ENCODE measurements around the gene PDZRN3. TPM values are rescaled to one million over a fixed set of nuclear protein-coding genes. Genes with fewer than 3 reads are reported as not detected.

PDZRN3 gene
- total and polyA plus RNA-seq, 2 donors from 2014 or later = 9.5 to 13.2 TPM

- H3K9ac ChIP-seq (ENCODE audit: low read length in 3 of 3) = no peak overlapping the region
- FAIRE-seq = no peak
- H3K4me1 ChIP-seq (ENCODE audit: control insufficient read depth in 2 of 3, insufficient read depth in 2 of 3, low read depth in 1 of 3, low read length in 3 of 3) = peaks cover 0 to 5% (median 0%) of the 10 kb centered on the region in 3 donors
- H3K36me3 ChIP-seq (ENCODE audit: control insufficient read depth in 2 of 3, insufficient read depth in 3 of 3, low read length in 3 of 3) = no peaks in the 10 kb centered on the region
- no peak for DNase-seq
- no peak overlapping the region for H3K27ac ChIP-seq (ENCODE audit: low read depth in 2 of 2, low read length in 2 of 2)
- no peak overlapping the region for H3K4me3 ChIP-seq (ENCODE audit: low read length in 3 of 3)
- no peaks in the 10 kb centered on the region for H3K9me3 ChIP-seq (ENCODE audit: control insufficient read depth in 2 of 3, insufficient read depth in 1 of 3, low read length in 3 of 3)
- H3K27me3 ChIP-seq (ENCODE audit: control insufficient read depth, insufficient read depth, low read length) = no peaks in the 10 kb centered on the region
- TF ChIP-seq CTCF (IDR thresholded peaks at IDR 0.05; ENCODE audit: borderline replicate concordance, extremely low read depth, insufficient read depth) = no peak
- intact Hi-C loops (cut with DNase I) = loop anchor here (10.0 kb wide), 1 partner anchor 341 kb away; no protein-coding TSS in a partner anchor
Observed at GRCh38 chr3:73503781-73504180, 121.0 kb downstream of the PDZRN3 start.

- H3K4me3 ChIP-seq (ENCODE audit: low read length in 3 of 3) = no peak overlapping the region
- intact Hi-C loops (cut with DNase I) = loop anchor here (10.0 kb wide), 1 partner anchor 342 kb away; no protein-coding TSS in a partner anchor
- peak; percentile 95 for TF ChIP-seq CTCF (IDR thresholded peaks at IDR 0.05; ENCODE audit: borderline replicate concordance, extremely low read depth, insufficient read depth)
- peak; percentile 70 to 90 (median 84) for DNase-seq
- no peak overlapping the region for H3K27ac ChIP-seq (ENCODE audit: low read depth in 2 of 2, low read length in 2 of 2)
- H3K27me3 ChIP-seq (ENCODE audit: control insufficient read depth, insufficient read depth, low read length) = no peaks in the 10 kb centered on the region
- FAIRE-seq = peak; percentile 85
- H3K9ac ChIP-seq (ENCODE audit: low read length in 3 of 3) = no peak overlapping the region
- H3K9me3 ChIP-seq (ENCODE audit: control insufficient read depth in 2 of 3, insufficient read depth in 1 of 3, low read length in 3 of 3) = no peaks in the 10 kb centered on the region
- no peaks in the 10 kb centered on the region for H3K36me3 ChIP-seq (ENCODE audit: control insufficient read depth in 2 of 3, insufficient read depth in 3 of 3, low read length in 3 of 3)
- no peaks in the 10 kb centered on the region for H3K4me1 ChIP-seq (ENCODE audit: control insufficient read depth in 2 of 3, insufficient read depth in 2 of 3, low read depth in 1 of 3, low read length in 3 of 3)
Observed at GRCh38 chr3:73502609-73503583, 121.8 kb downstream of the PDZRN3 start.

- Histone ChIP-seq H3K27ac (ENCODE audit: low read depth in 2 of 2, low read length in 2 of 2) (no peak overlapping the region), H3K27me3 (ENCODE audit: control insufficient read depth, insufficient read depth, low read length) (no peaks in the 10 kb centered on the region), H3K4me3 (ENCODE audit: low read length in 3 of 3) (no peak overlapping the region), H3K4me1 (ENCODE audit: control insufficient read depth in 2 of 3, insufficient read depth in 2 of 3, low read depth in 1 of 3, low read length in 3 of 3) (no peaks in the 10 kb centered on the region), H3K9me3 (ENCODE audit: control insufficient read depth in 2 of 3, insufficient read depth in 1 of 3, low read length in 3 of 3) (no peaks in the 10 kb centered on the region), H3K9ac (ENCODE audit: low read length in 3 of 3) (no peak overlapping the region), H3K36me3 (ENCODE audit: control insufficient read depth in 2 of 3, insufficient read depth in 3 of 3, low read length in 3 of 3) (no peaks in the 10 kb centered on the region)
- DNase-seq = no peak
- no peak for FAIRE-seq
- intact Hi-C loops (cut with DNase I) = loop anchor here (10.0 kb wide), 1 partner anchor 344 kb away; no protein-coding TSS in a partner anchor
- TF ChIP-seq CTCF (IDR thresholded peaks at IDR 0.05; ENCODE audit: borderline replicate concordance, extremely low read depth, insufficient read depth) = no peak
Observed at GRCh38 chr3:73500321-73500720, 124.4 kb downstream of the PDZRN3 start.
